ENCODE measurements around the gene PRR3.
"Not testable (repeated sequence)": the region's sequence is repeated elsewhere in the genome, so short reads cannot be mapped to it uniquely, and the experiment has no call there.

DNA sequence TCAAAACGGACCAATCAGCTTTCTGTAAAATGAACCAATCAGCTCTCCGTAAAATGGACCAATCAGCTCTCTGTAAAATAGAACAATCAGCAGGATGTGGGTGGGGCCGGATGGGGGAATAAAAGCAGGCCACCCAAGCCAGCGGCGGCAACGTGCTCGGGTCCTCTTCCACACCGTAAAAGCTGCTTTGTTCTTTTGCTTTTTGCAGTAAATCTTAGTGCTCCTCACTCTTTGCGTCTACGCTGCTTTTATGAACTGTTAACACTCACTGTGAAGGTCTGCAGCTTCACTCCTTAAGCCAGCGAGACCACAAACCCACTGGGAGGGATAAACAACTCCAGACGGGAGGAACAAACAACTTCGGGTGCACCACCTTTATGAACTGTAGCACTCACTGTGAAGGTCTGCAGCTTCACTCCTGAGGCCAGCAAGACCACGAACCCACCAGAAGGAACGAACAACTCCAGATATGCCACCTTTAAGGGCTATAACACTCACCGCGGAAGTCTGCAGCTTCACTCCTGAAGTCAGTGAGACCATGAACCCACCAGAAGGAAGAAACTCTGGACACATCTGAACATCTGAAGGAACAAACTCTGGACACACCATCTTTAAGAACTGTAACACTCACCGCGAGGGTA lies 38.5 kb upstream of the PRR3 start:
- not testable (repeated sequence) for TF ChIP-seq TAF1 (IDR thresholded peaks at IDR 0.05; ENCODE audit: control insufficient read depth, extremely low read depth, insufficient read depth, low read length, severe bottlenecking); RAD21 (CRISPR knock-in tag; conservative IDR thresholded peaks at IDR 0.05 in 1 of 2, IDR thresholded peaks at IDR 0.05 in 1 of 2); TEAD1 (CRISPR knock-in tag; IDR thresholded peaks at IDR 0.05); ARNT (IDR thresholded peaks at IDR 0.05); SRF (CRISPR knock-in tag; IDR thresholded peaks at IDR 0.05); ZNF274 (IDR thresholded peaks at IDR 0.05; ENCODE audit: borderline replicate concordance, low read depth, low read length)
- TF ChIP-seq, protein P1, sequence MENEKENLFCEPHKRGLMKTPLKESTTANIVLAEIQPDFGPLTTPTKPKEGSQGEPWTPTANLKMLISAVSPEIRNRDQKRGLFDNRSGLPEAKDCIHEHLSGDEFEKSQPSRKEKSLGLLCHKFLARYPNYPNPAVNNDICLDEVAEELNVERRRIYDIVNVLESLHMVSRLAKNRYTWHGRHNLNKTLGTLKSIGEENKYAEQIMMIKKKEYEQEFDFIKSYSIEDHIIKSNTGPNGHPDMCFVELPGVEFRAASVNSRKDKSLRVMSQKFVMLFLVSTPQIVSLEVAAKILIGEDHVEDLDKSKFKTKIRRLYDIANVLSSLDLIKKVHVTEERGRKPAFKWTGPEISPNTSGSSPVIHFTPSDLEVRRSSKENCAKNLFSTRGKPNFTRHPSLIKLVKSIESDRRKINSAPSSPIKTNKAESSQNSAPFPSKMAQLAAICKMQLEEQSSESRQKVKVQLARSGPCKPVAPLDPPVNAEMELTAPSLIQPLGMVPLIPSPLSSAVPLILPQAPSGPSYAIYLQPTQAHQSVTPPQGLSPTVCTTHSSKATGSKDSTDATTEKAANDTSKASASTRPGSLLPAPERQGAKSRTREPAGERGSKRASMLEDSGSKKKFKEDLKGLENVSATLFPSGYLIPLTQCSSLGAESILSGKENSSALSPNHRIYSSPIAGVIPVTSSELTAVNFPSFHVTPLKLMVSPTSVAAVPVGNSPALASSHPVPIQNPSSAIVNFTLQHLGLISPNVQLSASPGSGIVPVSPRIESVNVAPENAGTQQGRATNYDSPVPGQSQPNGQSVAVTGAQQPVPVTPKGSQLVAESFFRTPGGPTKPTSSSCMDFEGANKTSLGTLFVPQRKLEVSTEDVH (IDR thresholded peaks at IDR 0.05; ENCODE audit: low read depth, partially characterized antibody) = not testable (repeated sequence)
